HCT116 (cell line): ENCODE measurements around the gene HOXA1.

Source experiments
- CEBPB ChIP-seq: IDR thresholded peaks from 2 replicates; pipeline ENCODE4 v1.6.1; 2012; ENCODE audit warnings: low read depth
- EZH2 ChIP-seq: fragments of 200-600 bp; sonication (generic); IDR thresholded peaks from 2 replicates; pipeline ENCODE4 v1.6.1; 2017; ENCODE audit warnings: antibody characterized with exemption, mixed run types
- EZH2phosphoT487 ChIP-seq: fragments of 200-600 bp; IDR thresholded peaks from 2 replicates; pipeline ENCODE4 v1.6.1; 2018; ENCODE audit warnings: antibody characterized with exemption, borderline replicate concordance
- JUND ChIP-seq: IDR thresholded peaks from 2 replicates; pipeline ENCODE4 v1.6.1; 2012
- POLR2A ChIP-seq: IDR thresholded peaks from 2 replicates; pipeline ENCODE4 v1.7.0; 2011; ENCODE audit warnings: borderline replicate concordance; ENCODE audit not compliant: insufficient read depth, insufficient read length; ENCODE audit errors: extremely low read depth
- RAD21 ChIP-seq: IDR thresholded peaks from 2 replicates; pipeline ENCODE4 v1.6.1; 2012; ENCODE audit warnings: low read depth, mild to moderate bottlenecking
- REST ChIP-seq: IDR thresholded peaks from 2 replicates; pipeline ENCODE4 v1.6.1; 2012; ENCODE audit warnings: low read depth
- TF ChIP-seq, protein P1 (sequence below), 3 experiments: fragments of 200-600 bp in 1 of 3; sonication (generic) in 1 of 3; IDR thresholded peaks in 2 of 3; conservative IDR thresholded peaks in 1 of 3; 2 replicates each; pipeline ENCODE4 v1.5.1; 2012 to 2017; ENCODE audit warnings: low read depth in 2 of 3, low read length in 2 of 3, antibody characterized with exemption in 1 of 3, borderline replicate concordance in 1 of 3, control low read depth in 1 of 3, mild to moderate bottlenecking in 1 of 3, mixed read lengths in 1 of 3, mixed run types in 1 of 3, moderate library complexity in 1 of 3; ENCODE audit not compliant: insufficient read depth in 1 of 3
- TF ChIP-seq, protein P2 (sequence below): IDR thresholded peaks from 2 replicates; pipeline ENCODE4 v1.6.1; 2012

GRCh38 chr7:27112361-27112760, 16.6 kb upstream of the HOXA1 start:
- TF ChIP-seq EZH2 (no peak), CEBPB (no peak), POLR2A (no peak), RAD21 (no peak), JUND (no peak), REST (no peak), EZH2phosphoT487 (no peak)
- TF ChIP-seq, protein P1, sequence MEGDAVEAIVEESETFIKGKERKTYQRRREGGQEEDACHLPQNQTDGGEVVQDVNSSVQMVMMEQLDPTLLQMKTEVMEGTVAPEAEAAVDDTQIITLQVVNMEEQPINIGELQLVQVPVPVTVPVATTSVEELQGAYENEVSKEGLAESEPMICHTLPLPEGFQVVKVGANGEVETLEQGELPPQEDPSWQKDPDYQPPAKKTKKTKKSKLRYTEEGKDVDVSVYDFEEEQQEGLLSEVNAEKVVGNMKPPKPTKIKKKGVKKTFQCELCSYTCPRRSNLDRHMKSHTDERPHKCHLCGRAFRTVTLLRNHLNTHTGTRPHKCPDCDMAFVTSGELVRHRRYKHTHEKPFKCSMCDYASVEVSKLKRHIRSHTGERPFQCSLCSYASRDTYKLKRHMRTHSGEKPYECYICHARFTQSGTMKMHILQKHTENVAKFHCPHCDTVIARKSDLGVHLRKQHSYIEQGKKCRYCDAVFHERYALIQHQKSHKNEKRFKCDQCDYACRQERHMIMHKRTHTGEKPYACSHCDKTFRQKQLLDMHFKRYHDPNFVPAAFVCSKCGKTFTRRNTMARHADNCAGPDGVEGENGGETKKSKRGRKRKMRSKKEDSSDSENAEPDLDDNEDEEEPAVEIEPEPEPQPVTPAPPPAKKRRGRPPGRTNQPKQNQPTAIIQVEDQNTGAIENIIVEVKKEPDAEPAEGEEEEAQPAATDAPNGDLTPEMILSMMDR (IDR thresholded peaks at IDR 0.05 in 2 of 3, conservative IDR thresholded peaks at IDR 0.05 in 1 of 3; ENCODE audit: borderline replicate concordance in 1 of 3, insufficient read depth in 1 of 3, low read depth in 2 of 3, low read length in 2 of 3) = no peak
- TF ChIP-seq, protein P2, sequence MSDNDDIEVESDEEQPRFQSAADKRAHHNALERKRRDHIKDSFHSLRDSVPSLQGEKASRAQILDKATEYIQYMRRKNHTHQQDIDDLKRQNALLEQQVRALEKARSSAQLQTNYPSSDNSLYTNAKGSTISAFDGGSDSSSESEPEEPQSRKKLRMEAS = no peak
